Colonic mucosa (tissue), 4 donors: ENCODE results near the gene FLYWCH2. TPM values are rescaled to one million over a fixed set of nuclear protein-coding genes. Genes with fewer than 3 reads are reported as not detected.

Experiments
- DNase-seq: peaks from one replicate; pipeline ENCODE4 v3.0.0-alpha.2; 2020
- H3K27ac ChIP-seq: fragments of 200-600 bp; one replicate; pipeline ENCODE4 v1.8.0; 2021
- H3K27me3 ChIP-seq: fragments of 200-600 bp; one replicate; pipeline ENCODE4 v1.8.0; 2021
- H3K36me3 ChIP-seq: fragments of 200-600 bp; one replicate; pipeline ENCODE4 v1.8.0; 2021
- H3K4me1 ChIP-seq: fragments of 200-600 bp; one replicate; pipeline ENCODE4 v1.8.0; 2021; ENCODE audit warnings: mild to moderate bottlenecking
- H3K4me3 ChIP-seq: fragments of 200-600 bp; one replicate; pipeline ENCODE4 v1.8.0; 2021
- H3K9ac ChIP-seq, 2 donors: one replicate each; pipeline ENCODE4 v1.7.0; 2013; ENCODE audit warnings: control low read depth in 2 of 2, low read depth in 2 of 2, low read length in 2 of 2
- H3K9me3 ChIP-seq: fragments of 200-600 bp; one replicate; pipeline ENCODE4 v1.8.0; 2021
- intact Hi-C: fragments of 100-400 bp; cut with DNase I; formaldehyde crosslinking; loops from one replicate; pipeline ENCODE4 v1.14.1; 2022
- total RNA-seq, 2 donors: library from RNA; stranded (reverse); fragmentation: NEBNext Ultra II Directional in 1 of 2; extraction: Animal tissue kit (Norgen Biotek cat#: 25700) in 1 of 2; gene quantifications; one replicate each; pipeline ENCODE4 v1.2.1, GENCODE V29; 2021
- TF ChIP-seq, protein P1 (sequence below): fragments of 200-600 bp; IDR thresholded peaks from one replicate; pipeline ENCODE4 v1.8.0; 2022; ENCODE audit warnings: antibody characterized with exemption, mild to moderate bottlenecking
- donor health status: healthy.
- donor health status: DM: no; HTN: no; CAD: no.
- donor health status: DM: no; HTN: no; CAD: no.

The FLYWCH2 gene
- total RNA-seq, 2 donors from 2014 or later = 16.2 to 24.8 TPM

DNA sequence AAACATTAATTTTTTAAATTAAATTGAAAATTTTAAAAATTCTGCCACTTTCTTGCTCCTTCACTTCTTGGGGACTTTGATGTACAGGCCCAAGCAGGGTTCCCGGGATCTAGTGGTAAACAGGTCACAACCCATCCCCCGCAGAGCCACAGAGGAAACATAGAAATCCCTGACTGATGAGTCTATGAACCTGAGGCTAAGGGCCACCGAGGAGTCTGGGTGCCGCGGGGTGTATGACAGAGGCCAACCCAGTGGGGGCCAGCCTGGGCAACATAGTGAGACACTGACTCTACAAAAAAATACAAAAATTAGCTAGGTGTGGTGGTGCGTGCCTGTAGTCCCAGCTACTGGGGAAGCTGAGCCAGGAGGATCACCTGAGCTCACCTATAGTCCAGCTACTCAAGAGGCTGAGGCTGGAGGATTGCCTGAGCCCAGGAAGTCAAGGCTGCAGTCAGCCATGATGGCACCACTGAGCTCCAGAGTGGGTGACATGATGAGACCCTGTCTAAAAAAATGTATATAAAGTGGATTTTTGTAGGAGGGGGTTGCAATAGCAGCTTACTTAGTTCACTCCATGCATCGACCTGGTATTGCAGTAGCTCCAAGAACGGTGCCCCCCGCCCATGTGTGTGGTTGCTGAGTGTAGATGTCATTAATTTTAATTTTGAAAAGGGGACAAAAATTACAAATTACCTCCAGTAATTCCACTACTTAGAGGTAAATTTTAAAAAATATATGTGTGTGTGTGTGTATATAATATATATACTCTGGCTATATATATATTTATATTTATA, 19.5 kb downstream of the FLYWCH2 start:
- intact Hi-C loops = no loop called here
- TF ChIP-seq, protein P1, sequence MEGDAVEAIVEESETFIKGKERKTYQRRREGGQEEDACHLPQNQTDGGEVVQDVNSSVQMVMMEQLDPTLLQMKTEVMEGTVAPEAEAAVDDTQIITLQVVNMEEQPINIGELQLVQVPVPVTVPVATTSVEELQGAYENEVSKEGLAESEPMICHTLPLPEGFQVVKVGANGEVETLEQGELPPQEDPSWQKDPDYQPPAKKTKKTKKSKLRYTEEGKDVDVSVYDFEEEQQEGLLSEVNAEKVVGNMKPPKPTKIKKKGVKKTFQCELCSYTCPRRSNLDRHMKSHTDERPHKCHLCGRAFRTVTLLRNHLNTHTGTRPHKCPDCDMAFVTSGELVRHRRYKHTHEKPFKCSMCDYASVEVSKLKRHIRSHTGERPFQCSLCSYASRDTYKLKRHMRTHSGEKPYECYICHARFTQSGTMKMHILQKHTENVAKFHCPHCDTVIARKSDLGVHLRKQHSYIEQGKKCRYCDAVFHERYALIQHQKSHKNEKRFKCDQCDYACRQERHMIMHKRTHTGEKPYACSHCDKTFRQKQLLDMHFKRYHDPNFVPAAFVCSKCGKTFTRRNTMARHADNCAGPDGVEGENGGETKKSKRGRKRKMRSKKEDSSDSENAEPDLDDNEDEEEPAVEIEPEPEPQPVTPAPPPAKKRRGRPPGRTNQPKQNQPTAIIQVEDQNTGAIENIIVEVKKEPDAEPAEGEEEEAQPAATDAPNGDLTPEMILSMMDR = no peak

DNA sequence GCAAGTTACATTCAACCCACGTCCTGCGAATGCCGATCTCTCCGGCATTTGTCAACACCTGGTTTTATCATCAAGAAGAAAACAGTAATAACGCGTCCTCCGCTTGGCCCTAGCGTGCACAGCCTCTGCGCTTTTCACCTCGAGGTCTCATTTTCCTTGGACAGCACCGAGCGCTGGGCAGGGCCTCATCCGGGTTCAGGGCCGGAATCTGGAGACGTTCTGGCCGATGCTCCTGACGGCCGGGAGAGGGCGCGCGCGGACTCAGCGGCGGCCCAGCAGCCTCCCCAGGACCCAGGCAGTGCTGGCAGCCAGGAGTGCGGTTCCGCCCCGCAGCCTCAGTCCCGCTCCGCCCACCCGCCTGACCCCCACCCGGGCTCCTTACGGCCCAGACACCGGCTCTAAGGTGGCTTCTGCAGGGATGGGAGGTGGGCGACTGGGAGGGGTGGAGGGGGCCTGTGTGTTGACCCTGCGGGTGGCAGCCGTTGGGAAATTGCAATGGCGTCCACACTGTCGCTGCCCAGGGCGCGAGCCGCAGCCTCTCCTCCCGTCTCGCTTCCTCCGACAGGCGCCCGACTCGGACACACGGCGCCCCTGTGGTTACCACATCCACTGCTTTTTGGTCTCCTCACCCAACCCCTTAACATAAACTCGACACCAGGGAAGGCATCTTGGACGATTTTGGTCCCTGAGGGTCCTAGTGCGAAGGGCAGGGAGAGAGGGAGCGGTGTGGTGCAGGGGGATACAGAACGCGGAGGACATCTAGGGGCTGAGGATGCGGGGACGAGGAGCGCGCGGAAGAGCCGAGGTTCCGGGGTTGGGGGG, 21.3 kb downstream of the FLYWCH2 start:
- TF ChIP-seq, protein P1 = peak; percentile 95
- intact Hi-C loops = no loop called here
- Histone ChIP-seq H3K36me3 (no peaks in the 10 kb centered on the region), H3K27ac (peak overlapping the region; percentile 96), H3K9ac (peak overlapping the region; percentile 93 to 99), H3K27me3 (no peaks in the 10 kb centered on the region), H3K4me3 (peak overlapping the region; percentile 81), H3K9me3 (no peaks in the 10 kb centered on the region), H3K4me1 (peaks cover 4% of the 10 kb centered on the region)
- DNase-seq = peak; percentile 85

More for the DNA sequence above, 19.5 kb downstream of the FLYWCH2 start:
- Histone ChIP-seq H3K9ac (no peak overlapping the region), H3K4me3 (no peak overlapping the region), H3K4me1 (peaks cover 4% of the 10 kb centered on the region), H3K27ac (no peak overlapping the region), H3K27me3 (no peaks in the 10 kb centered on the region), H3K9me3 (no peaks in the 10 kb centered on the region), H3K36me3 (no peaks in the 10 kb centered on the region)
- DNase-seq = no peak

DNA sequence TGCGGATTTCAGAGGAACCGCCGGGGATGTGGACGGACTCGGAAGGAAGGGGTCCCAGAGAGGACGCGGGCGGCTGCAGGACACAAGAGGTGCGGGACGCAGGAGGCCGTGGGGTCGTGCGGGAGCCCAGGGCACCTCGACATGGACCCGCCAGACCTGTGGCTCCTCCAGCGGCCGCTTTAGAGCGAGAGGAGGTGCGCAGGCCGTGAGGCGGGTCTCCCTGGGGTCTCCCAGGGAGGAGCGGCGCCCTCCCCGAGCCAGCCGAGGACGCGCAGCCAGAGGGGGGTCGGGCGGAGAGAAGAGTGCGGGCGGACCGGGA, 21.9 kb downstream of the FLYWCH2 start:
- intact Hi-C loops = no loop called here

DNA sequence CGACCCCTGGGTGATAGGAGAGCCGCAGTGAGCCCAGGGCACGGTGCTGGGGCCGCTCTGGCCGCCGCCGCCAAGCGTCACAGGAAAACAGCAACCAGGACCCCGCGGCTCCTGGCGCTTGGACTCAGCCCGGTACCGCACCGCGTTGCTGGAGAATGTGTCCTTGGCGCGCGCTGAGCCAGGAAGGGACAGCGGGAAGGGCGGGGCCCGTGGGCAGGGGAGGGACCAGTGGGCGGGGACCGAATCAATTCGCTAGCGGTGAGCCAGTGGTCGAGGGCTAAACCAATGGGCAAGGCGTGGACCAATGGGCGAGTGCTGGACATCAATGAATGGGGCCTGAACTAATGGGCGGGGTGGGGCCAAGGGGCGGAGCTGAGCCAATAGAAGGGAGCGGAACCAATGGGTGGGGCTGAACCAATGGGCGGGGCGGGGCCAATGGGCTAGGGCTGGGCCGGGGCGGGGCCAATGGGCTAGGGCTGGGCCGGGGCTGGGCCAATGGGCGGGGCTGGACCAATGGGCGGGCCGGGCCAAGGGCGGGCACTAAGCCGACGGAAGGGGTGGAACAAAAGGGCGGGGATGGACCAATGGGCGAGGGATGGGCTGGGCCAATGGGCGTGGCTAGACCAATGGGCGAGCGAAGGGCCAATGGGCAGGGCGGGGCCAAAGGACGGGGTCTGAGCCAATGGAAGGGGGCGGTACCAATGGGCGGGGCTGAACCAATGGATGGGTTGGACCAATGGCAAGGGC, 22.4 kb downstream of the FLYWCH2 start:
- TF ChIP-seq, protein P1 = no peak
- Histone ChIP-seq H3K9ac (peak overlapping the region; percentile 93 to 99), H3K9me3 (no peaks in the 10 kb centered on the region), H3K27ac (peak overlapping the region; percentile 96), H3K27me3 (no peaks in the 10 kb centered on the region), H3K36me3 (no peaks in the 10 kb centered on the region), H3K4me3 (peak overlapping the region; percentile 81), H3K4me1 (peaks cover 4% of the 10 kb centered on the region)
- DNase-seq = peak; percentile 100
- intact Hi-C loops = no loop called here

More for the DNA sequence above, 21.9 kb downstream of the FLYWCH2 start:
- TF ChIP-seq, protein P1 = no peak
- Histone ChIP-seq H3K9ac (peak overlapping the region; percentile 93 to 99), H3K4me1 (peaks cover 4% of the 10 kb centered on the region), H3K36me3 (no peaks in the 10 kb centered on the region), H3K4me3 (peak overlapping the region; percentile 81), H3K27ac (peak overlapping the region; percentile 96), H3K9me3 (no peaks in the 10 kb centered on the region), H3K27me3 (no peaks in the 10 kb centered on the region)
- no peak for DNase-seq

DNA sequence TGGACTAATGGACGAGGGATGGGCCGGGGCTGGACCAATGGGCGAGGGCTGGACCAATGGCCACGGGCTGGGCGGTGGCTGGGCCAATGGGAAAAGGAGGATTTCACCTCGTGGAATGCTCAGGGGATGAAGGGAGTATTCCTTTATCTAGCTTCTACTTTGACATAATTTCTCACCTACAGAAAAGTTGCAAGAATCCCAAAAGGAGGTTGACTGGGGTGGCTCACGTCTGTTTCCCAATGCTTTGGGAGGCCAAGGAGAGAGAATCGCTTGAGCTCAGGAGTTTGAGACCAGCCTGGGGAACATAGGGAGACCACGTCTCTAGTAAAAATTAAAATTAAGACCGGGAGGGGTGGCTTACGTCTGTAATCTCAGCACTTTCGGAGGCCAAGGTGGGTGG, 23.0 kb downstream of the FLYWCH2 start:
- intact Hi-C loops = no loop called here
- H3K36me3 ChIP-seq = no peaks in the 10 kb centered on the region
- H3K27me3 ChIP-seq = no peaks in the 10 kb centered on the region
- no peak overlapping the region for H3K9ac ChIP-seq
- H3K4me3 ChIP-seq = no peak overlapping the region
- H3K4me1 ChIP-seq = peaks cover 4% of the 10 kb centered on the region
- TF ChIP-seq, protein P1 = no peak
- no peak overlapping the region for H3K27ac ChIP-seq
- no peaks in the 10 kb centered on the region for H3K9me3 ChIP-seq
- DNase-seq = no peak
